Natural killer cell (primary cell): ENCODE data around the gene NPHP3. TPM values are rescaled to one million over a fixed set of nuclear protein-coding genes. Genes with fewer than 3 reads are reported as not detected.

Source experiments
- ATAC-seq, 3 donors: fragments of 150-1000 bp in 2 of 3; fragments of 200-7000 bp in 1 of 3; cut with Tn5 transposase; 1 replicate in 1 of 3; 2 replicates in 2 of 3; pipeline ENCODE4 v1.10.0; 2021; ENCODE audit warnings: mild to moderate bottlenecking in 2 of 3, moderate library complexity in 2 of 3
- DNase-seq, 2 donors: peaks; one replicate each; pipeline versions ENCODE4 v3.0.0 to v3.0.0-alpha.2; 2013 to 2021; ENCODE audit warnings: mixed read lengths in 1 of 2
- H3K27ac ChIP-seq: one replicate; pipeline ENCODE4 v1.5.1; 2013; ENCODE audit warnings: mild to moderate bottlenecking, low read length
- H3K27me3 ChIP-seq: one replicate; pipeline ENCODE4 v1.6.1; 2013; ENCODE audit warnings: low read length; ENCODE audit not compliant: control insufficient read depth, insufficient read depth
- H3K36me3 ChIP-seq: one replicate; pipeline ENCODE4 v1.6.1; 2013; ENCODE audit warnings: low read length; ENCODE audit not compliant: control insufficient read depth, insufficient read depth
- H3K4me1 ChIP-seq: one replicate; pipeline ENCODE4 v1.6.1; 2013; ENCODE audit warnings: low read length; ENCODE audit not compliant: control insufficient read depth, insufficient read depth
- H3K4me3 ChIP-seq: one replicate; pipeline ENCODE4 v1.5.1; 2013; ENCODE audit warnings: low read length
- H3K9me3 ChIP-seq: one replicate; pipeline ENCODE4 v1.6.1; 2013; ENCODE audit warnings: low read length; ENCODE audit not compliant: control insufficient read depth, insufficient read depth
- H3K27ac Mint-ChIP-seq, 2 donors: one replicate each; pipeline ENCODE4 v1.8.0; 2022; ENCODE audit warnings: mild to moderate bottlenecking in 2 of 2, mixed read lengths in 2 of 2, moderate library complexity in 1 of 2
- H3K27me3 Mint-ChIP-seq, 2 donors: one replicate each; pipeline ENCODE4 v1.8.0; 2022; ENCODE audit warnings: low read depth in 2 of 2, mixed read lengths in 2 of 2
- H3K36me3 Mint-ChIP-seq: one replicate; pipeline ENCODE4 v1.8.0; 2022; ENCODE audit warnings: mixed read lengths
- H3K4me1 Mint-ChIP-seq, 2 donors: one replicate each; pipeline ENCODE4 v1.8.0; 2022; ENCODE audit warnings: mixed read lengths in 2 of 2
- H3K4me3 Mint-ChIP-seq: one replicate; pipeline ENCODE4 v1.8.0; 2022; ENCODE audit warnings: mild to moderate bottlenecking, moderate library complexity, mixed read lengths
- H3K9me3 Mint-ChIP-seq, 2 donors: one replicate each; pipeline ENCODE4 v1.8.0; 2022; ENCODE audit warnings: mixed read lengths in 2 of 2
- CTCF ChIP-seq: fragments of 200-600 bp; IDR thresholded peaks from one replicate; pipeline ENCODE4 v1.8.0; 2022; ENCODE audit warnings: antibody characterized with exemption
- WGBS: methylation state at CpG from one replicate; pipeline ENCODE4 v1.1.7; 2013; ENCODE audit warnings: missing lambda C conversion rate; ENCODE audit not compliant: insufficient coverage; 5-methylcytosine and 5-hydroxymethylcytosine counted together
- intact Hi-C: fragments of 100-400 bp; cut with micrococcal nuclease; formaldehyde crosslinking; loops from one replicate; pipeline ENCODE4 v1.14.2; 2022
- total RNA-seq, 4 donors: library from RNA; stranded (reverse); fragments of 120-200 nt in 1 of 4; gene quantifications; one replicate each; pipeline versions ENCODE4 v1.2.3 to v1.2.4, GENCODE V29; 2013 to 2022

Gene NPHP3
- total RNA-seq, 3 donors from 2014 or later (not counting 1 experiment from before 2014, with no cell fraction given) = 17.9 to 20.1 (median 20.0) TPM

GRCh38 chr3:132723024-132723950 is 1.1 kb upstream of the NPHP3 start:
- TF ChIP-seq CTCF = no peak
- Histone ChIP-seq H3K4me1 (peaks cover 19% of the 10 kb centered on the region), H3K27me3 (no peaks in the 10 kb centered on the region), H3K9me3 (no peaks in the 10 kb centered on the region), H3K36me3 (peaks cover 4% of the 10 kb centered on the region), H3K27ac (peak overlapping the region; percentile 49), H3K4me3 (peak overlapping the region; percentile 65)
- Mint-ChIP-seq H3K36me3 (no peaks in the 10 kb centered on the region), H3K4me1 (peaks cover 20 to 29% of the 10 kb centered on the region in 2 donors), H3K27me3 (peaks cover 0 to 4% of the 10 kb centered on the region in 2 donors), H3K27ac (peak overlapping the region; percentile 59 to 82), H3K9me3 (no peaks in the 10 kb centered on the region), H3K4me3 (peak overlapping the region; percentile 86)
- intact Hi-C loops = loop anchor here (5.0 to 10.0 kb wide), 6 partner anchors 306 to 1764 kb away; partner anchors contain the start of genes ANAPC13, ASTE1, CEP63 and DNAJC13
- DNase-seq (no peak), ATAC-seq (no peak)
- 12% methylated on average over 19 of the region's 19 CpGs for WGBS

- no peaks in the 10 kb centered on the region for H3K9me3 ChIP-seq
- H3K4me3 Mint-ChIP-seq = peak overlapping the region; percentile 91
- 8% methylated on average over 47 of the region's 47 CpGs for WGBS
- peak overlapping the region; percentile 68 for H3K4me3 ChIP-seq
- peak overlapping the region; percentile 45 for H3K27ac ChIP-seq
- H3K27me3 Mint-ChIP-seq = no peaks in the 10 kb centered on the region
- peaks cover 20 to 29% of the 10 kb centered on the region in 2 donors for H3K4me1 Mint-ChIP-seq
- no peak for DNase-seq
- H3K27me3 ChIP-seq = no peaks in the 10 kb centered on the region
- H3K9me3 Mint-ChIP-seq = no peaks in the 10 kb centered on the region
- no peaks in the 10 kb centered on the region for H3K36me3 Mint-ChIP-seq
- H3K36me3 ChIP-seq = peaks cover 11% of the 10 kb centered on the region
- peak; percentile 1 to 14 (median 4) for ATAC-seq
- intact Hi-C loops = loop anchor here (5.0 to 10.0 kb wide), 6 partner anchors 304 to 1766 kb away; partner anchors contain the start of genes ANAPC13, ASTE1, CEP63 and DNAJC13
- peaks cover 19% of the 10 kb centered on the region for H3K4me1 ChIP-seq
- peak overlapping the region; percentile 59 to 82 for H3K27ac Mint-ChIP-seq
- no peak for TF ChIP-seq CTCF
Observed at GRCh38 chr3:132721479-132722164, 587 bp downstream of the NPHP3 start.

GRCh38 chr3:132720228-132720627 is 2.0 kb downstream of the NPHP3 start:
- no peak overlapping the region for H3K4me3 ChIP-seq
- no peak for TF ChIP-seq CTCF

More at GRCh38 chr3:132720228-132720627, 2.0 kb downstream of the NPHP3 start:
- intact Hi-C loops = loop anchor here (5.0 to 10.0 kb wide), 6 partner anchors 303 to 1767 kb away; partner anchors contain the start of genes ANAPC13, ASTE1, CEP63 and DNAJC13
- WGBS = 92% methylated on average over 6 of the region's 6 CpGs
- Histone ChIP-seq H3K27me3 (no peaks in the 10 kb centered on the region), H3K36me3 (peaks cover 18% of the 10 kb centered on the region), H3K9me3 (no peaks in the 10 kb centered on the region), H3K4me1 (peaks cover 19% of the 10 kb centered on the region), H3K27ac (no peak overlapping the region)
- H3K27me3 Mint-ChIP-seq = no peaks in the 10 kb centered on the region
- no peaks in the 10 kb centered on the region for H3K36me3 Mint-ChIP-seq
- DNase-seq (no peak), ATAC-seq (no peak)
- no peak overlapping the region for H3K27ac Mint-ChIP-seq
- H3K4me3 Mint-ChIP-seq = peak overlapping the region; percentile 63
- no peaks in the 10 kb centered on the region for H3K9me3 Mint-ChIP-seq
- peaks cover 20 to 29% of the 10 kb centered on the region in 2 donors for H3K4me1 Mint-ChIP-seq
